Measurements from ENCODE around the gene NEDD4.
"Not testable (repeated sequence)": the region's sequence is repeated elsewhere in the genome, so short reads cannot be mapped to it uniquely, and the experiment has no call there.

NEDD4 gene

DNA sequence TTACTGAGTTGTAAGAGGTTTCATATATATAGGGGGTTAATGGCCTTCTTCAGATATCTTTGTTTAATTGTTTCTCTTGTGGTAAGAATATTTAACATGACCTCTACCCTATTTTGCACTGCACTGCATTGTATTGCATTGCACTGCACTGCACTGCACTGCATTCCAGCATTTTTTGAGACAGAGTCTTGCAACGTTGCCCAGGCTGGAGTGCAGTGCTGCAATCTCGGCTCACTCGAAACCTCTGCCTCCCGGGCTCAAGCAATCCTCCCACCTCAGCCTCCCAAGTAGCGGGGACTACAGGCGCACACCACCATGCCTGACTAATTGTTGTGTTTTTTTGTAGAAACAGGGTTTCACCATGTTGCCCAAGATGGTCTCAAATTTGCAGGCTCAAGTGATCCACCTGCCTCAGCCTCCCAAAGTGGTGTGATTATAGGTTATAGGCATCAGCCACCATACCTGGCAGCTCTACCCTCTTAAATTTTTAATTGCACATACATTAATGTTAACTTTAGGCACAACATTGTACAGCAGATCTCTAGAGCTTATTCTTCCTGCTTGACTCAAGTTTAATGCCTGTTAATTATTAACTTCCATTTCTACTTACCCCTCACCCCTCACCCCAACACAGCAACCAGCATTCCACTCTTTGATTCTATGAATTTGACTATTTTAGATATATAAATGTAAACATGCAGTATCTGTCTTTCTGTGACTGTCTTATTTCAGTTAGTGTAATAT is 38.4 kb downstream of the NEDD4 start:
- DNase-seq: no peak

DNA sequence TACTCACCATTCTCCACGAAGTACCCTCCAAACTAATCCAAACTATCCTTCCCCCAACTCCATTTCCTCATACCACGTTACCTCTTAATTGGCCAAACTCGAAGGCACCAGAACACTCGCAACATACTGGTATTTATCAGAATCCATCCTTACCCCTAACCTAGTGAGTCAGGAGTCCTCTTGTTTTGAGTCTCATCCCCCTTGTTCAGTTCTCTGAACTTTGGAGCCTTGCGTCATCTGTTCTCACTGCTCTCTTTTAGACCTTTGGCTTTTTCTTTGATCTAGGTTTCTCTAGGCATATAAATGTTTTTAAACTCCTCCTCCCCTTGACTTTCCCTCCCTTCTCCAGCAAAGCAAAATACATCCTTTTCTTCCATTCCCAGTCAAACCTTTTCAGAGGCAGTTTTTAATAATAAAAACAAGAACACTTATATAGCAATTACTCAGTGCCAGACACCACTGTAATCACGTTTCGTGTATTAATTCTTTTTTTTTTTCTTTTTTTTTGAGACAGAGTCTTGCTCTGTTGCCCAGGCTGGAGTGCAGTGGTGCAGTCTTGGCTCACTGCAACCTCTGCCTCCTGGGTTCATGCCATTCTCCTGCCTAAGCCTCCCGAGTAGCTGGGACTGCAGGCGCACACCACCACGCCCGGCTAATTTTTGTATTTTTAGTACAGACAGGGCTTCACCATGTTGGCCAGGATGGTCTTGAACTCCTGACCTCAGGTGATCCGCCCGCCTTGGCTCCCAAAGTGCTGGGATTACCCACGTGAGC is 40.7 kb downstream of the NEDD4 start:
- DNase-seq: not testable (repeated sequence)

GRCh38 chr15:55944606-55945005 is 48.8 kb downstream of the NEDD4 start:
- not testable (repeated sequence) for DNase-seq

DNA sequence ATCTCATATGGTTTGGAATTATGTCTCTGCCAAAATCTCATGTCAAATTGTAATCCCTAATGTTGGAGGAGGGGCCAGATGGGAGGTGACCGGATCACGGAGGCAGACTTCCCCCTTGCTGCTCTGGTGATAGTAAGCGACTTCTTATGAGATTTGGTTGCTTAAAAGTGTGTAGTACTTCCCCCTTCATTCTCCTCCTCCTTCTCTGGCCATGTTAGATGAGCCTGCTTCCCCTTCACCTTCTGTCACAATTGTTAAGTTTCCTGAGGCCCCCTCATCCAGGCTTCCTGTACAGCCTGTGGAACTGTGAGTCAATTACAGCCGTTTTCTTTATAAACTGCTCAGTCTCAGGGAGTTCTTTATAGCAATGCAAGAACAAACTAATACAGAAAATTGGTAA is 51.1 kb downstream of the NEDD4 start:
- no peak for DNase-seq

GRCh38 chr15:55937040-55937439 is 56.4 kb downstream of the NEDD4 start:
- DNase-seq: no peak

DNA sequence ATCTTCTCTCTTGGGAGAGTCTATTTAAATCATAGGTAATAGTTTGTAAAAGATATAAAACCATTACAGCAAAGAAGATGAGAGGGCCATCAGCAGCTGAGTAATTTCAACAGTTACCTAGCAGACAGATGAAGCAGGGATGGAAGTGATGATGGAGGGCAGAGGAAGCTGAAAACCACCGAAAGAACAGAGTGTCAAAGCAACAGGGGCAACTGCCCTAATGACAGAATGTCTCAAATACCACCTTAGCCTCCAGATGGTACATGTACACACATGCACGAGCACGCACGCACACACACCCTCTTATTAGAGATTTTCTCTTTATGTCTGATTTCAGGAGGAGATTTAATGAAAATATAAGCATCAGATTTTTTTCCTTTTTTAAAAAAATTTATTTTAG is 64.5 kb downstream of the NEDD4 start:
- DNase-seq: peak; percentile 2

- DNase-seq: no peak
Measured at GRCh38 chr15:55921744-55922143, 71.7 kb downstream of the NEDD4 start.

GRCh38 chr15:55917881-55918296 is 75.5 kb downstream of the NEDD4 start:
- DNase-seq: peak; percentile 21

DNA sequence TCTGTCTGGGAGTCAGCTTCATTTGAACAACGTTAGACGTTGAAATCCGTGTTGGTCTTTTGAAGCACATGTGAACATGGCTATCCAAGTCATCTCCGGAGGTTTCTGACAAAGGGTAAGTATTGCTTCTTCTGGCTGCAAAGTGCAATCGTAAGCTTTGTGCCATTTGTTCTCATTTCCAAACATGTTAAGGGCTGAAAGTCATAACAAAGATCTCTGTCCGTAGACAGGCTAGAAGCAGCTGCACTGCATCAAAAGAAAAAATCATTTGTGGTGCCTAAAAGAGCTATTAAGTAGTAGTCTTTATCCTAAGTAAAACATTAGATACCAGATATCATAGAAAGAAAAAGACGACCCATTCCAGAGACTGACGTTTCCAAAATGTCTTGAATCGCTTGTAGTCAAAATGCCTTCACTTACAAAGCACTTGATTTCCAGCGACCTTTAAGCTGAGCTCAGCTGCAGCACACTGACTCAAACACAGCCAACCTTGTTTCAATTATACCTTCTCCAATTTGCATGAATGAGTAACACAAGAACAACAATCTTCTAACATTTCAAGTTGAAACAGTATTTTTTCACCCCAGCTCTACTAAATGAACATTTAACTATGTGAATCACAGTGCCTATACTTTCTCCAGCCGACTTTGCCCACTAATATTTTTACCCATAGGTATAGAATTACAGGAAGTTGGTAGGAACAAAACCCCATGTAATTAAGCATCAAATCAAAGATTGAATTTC is 76.6 kb downstream of the NEDD4 start:
- DNase-seq: no peak

GRCh38 chr15:55915876-55916567 is 77.4 kb downstream of the NEDD4 start:
- DNase-seq: no peak

DNA sequence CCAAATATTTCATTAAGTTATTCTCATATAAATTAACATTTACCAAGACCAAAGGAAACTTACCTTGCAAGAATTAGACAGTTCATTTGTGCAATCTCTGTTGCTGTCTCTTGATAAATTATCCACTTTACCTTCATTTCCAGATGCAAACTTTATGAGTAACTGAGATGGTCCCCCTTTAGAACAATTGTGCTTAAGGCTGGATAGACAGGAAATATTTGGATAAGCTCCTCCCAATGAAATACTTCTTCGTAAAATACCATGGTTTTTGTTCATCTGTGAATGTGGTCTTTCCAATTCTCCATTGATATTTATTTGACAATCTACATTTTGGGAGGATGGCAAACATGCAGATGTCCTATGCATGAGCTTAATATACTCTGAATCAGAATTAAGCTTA is 78.2 kb downstream of the NEDD4 start:
- DNase-seq: no peak

GRCh38 chr15:55914446-55914845 is 79.0 kb downstream of the NEDD4 start:
- no peak for DNase-seq

- DNase-seq: no peak
Measured at GRCh38 chr15:55912982-55913381, 80.4 kb downstream of the NEDD4 start.

- DNase-seq: no peak
Measured at GRCh38 chr15:55909036-55909811, 84.2 kb downstream of the NEDD4 start.

GRCh38 chr15:55907797-55908196 is 85.6 kb downstream of the NEDD4 start:
- no peak for DNase-seq

GRCh38 chr15:55902981-55903380 is 90.4 kb downstream of the NEDD4 start:
- no peak for DNase-seq

- no peak for DNase-seq
Measured at GRCh38 chr15:55900019-55900418, 93.4 kb downstream of the NEDD4 start.

- DNase-seq: no peak
Measured at GRCh38 chr15:55899537-55899936, 93.9 kb downstream of the NEDD4 start.

DNA sequence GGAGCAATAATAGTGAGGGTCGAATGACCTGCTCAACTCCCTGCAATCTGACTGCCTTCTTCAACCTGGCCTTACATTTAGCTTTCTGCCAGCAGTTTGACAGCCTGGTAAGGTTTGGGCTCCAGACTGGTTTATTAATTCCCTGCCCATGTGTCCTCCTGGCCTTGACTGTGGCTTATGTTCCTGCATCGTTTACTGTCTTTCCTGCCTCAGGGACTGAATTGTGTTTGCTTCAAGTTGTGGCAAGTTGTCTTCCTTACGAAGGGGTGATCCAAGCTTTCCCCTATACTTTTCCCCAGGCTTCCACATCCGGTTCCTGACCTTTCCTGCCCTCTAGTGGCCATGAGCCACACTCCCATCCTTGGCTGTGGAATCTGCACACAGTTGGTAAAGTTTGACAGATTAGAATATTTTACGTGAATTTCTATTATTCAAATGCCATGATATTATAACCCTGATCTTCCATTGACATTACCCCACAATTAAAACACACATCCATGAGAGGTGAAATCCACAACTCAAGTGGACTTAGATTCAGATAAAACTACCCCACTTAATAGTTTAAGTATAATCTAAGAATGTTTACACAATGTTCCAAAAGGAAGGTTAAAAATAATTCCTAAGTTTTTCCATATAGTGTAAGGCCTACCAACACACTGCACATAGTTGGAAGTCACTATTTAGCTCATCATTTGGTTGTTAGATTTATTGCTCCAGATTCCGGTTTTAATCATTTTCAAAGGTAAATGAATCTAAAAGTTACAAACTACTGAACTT is 95.7 kb downstream of the NEDD4 start:
- DNase-seq: peak; percentile 33

DNA sequence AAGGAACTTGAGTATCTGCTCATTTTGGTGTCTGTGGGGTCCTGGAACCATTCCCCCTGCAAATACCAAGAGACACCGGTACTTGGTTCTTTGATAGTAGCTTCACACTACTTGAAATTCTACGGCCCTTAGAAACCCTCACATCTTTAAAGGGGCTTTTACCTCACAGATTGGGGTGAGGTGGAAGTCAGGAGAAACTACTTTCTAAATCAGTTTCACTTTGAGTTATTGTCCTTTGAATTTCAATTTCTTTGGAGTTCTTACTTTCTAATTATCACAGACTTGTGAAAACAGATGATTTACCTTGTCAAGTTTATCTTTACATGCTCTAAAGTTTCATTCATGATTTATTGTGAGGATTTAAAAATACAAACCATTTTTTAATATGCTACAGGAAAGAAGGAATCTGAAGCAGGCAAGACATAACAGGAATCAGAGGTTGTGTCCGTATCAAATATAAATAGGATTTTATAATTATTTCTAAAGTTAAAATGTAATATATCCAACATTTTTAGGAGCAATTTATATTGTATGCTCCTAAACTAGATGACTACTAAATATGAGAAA is 98.9 kb downstream of the NEDD4 start:
- no peak for DNase-seq

DNA sequence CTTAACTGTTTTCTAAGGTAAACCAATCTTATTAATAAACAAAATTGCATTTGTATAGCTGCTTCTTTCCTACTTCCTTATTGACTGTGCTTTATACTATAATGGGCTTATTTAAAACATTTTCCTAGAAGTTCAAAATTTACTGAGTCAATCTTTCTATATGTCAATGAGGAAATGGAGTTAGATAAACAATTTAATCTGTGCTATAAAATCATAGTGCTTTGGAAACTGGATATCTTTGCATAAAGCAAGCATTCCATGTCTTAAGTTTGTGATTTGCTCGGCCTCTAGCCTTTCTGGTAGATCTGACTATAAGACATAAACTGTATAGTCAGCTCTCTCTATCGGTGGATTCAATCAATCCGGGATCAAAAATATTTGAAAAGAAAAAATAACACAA is 99.6 kb downstream of the NEDD4 start:
- no peak for DNase-seq
